Measurements from ENCODE around the gene RNF19B. TPM values are rescaled to one million over a fixed set of nuclear protein-coding genes. Genes with fewer than 3 reads are reported as not detected.

RNF19B gene
- total and polyA plus RNA-seq, 2 donors from 2014 or later = 17.3 to 30.8 TPM

GRCh38 chr1:32928715-32929114, 35.9 kb downstream of the RNF19B start:
- no peak for TF ChIP-seq CTCF (IDR thresholded peaks at IDR 0.05; ENCODE audit: borderline replicate concordance, extremely low read depth, insufficient read depth)
- no peak overlapping the region for H3K4me3 ChIP-seq (ENCODE audit: low read length in 3 of 3)
- no peak for DNase-seq
- H3K9ac ChIP-seq (ENCODE audit: low read length in 3 of 3) = no peak overlapping the region
- no peaks in the 10 kb centered on the region for H3K9me3 ChIP-seq (ENCODE audit: control insufficient read depth in 2 of 3, insufficient read depth in 1 of 3, low read length in 3 of 3)
- H3K27ac ChIP-seq (ENCODE audit: low read depth in 2 of 2, low read length in 2 of 2) = no peak overlapping the region
- peaks cover 0 to 5% (median 4%) of the 10 kb centered on the region in 3 donors for H3K4me1 ChIP-seq (ENCODE audit: control insufficient read depth in 2 of 3, insufficient read depth in 2 of 3, low read depth in 1 of 3, low read length in 3 of 3)
- intact Hi-C loops (cut with DNase I) = loop anchor here (10.0 kb wide), 1 partner anchor 136 kb away; no protein-coding TSS in a partner anchor
- no peaks in the 10 kb centered on the region for H3K27me3 ChIP-seq (ENCODE audit: control insufficient read depth, insufficient read depth, low read length)
- H3K36me3 ChIP-seq (ENCODE audit: control insufficient read depth in 2 of 3, insufficient read depth in 3 of 3, low read length in 3 of 3) = no peaks in the 10 kb centered on the region
- no peak for FAIRE-seq

DNA sequence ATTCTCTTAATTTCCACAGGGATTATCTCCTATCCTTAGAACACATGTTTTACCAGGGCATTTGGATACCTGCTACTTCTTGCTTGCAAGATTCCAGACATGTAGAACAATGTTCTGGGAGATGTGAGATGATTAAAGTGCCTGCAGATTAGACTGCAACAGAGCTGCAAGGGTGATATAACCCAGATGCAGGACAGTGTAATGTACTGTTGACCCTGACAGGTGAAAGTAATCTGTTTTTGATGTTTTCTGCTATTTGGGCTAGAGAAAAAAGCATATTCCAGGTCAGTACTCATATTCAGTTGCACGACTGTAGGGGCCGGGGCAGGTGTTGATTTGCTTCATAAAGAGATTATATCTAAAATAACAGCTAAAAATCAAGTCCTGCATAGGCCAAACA, 36.3 kb downstream of the RNF19B start:
- Histone ChIP-seq H3K9ac (ENCODE audit: low read length in 3 of 3) (no peak overlapping the region), H3K4me3 (ENCODE audit: low read length in 3 of 3) (no peak overlapping the region), H3K27me3 (ENCODE audit: control insufficient read depth, insufficient read depth, low read length) (no peaks in the 10 kb centered on the region), H3K27ac (ENCODE audit: low read depth in 2 of 2, low read length in 2 of 2) (no peak overlapping the region), H3K36me3 (ENCODE audit: control insufficient read depth in 2 of 3, insufficient read depth in 3 of 3, low read length in 3 of 3) (no peaks in the 10 kb centered on the region), H3K9me3 (ENCODE audit: control insufficient read depth in 2 of 3, insufficient read depth in 1 of 3, low read length in 3 of 3) (no peaks in the 10 kb centered on the region), H3K4me1 (ENCODE audit: control insufficient read depth in 2 of 3, insufficient read depth in 2 of 3, low read depth in 1 of 3, low read length in 3 of 3) (peaks cover 0 to 3% (median 0%) of the 10 kb centered on the region in 3 donors)
- no peak for DNase-seq
- no peak for TF ChIP-seq CTCF (IDR thresholded peaks at IDR 0.05; ENCODE audit: borderline replicate concordance, extremely low read depth, insufficient read depth)
- intact Hi-C loops (cut with DNase I) = loop anchor here (10.0 kb wide), 1 partner anchor 137 kb away; no protein-coding TSS in a partner anchor
- no peak for FAIRE-seq

DNA sequence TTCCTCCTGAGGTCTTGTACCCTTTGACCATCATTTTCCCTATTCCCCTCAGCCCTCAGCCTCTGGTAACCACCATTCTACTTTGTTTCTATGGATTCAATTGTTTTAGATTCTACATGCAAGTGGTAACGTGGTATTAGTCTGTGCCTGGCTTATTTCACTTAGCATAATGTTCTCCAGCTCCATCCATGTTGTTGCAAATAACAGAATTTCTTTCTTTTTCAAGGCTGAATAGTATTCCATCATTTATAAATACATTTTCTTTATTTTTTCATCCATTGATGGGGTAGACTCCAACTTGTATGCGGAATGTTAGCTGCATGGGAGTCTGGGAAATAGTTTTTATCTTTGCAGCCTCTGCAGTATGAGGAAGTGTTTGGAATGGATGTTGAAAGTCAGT, 37.2 kb downstream of the RNF19B start:
- DNase-seq (no peak), FAIRE-seq (no peak)
- H3K27ac ChIP-seq (ENCODE audit: low read depth in 2 of 2, low read length in 2 of 2) = no peak overlapping the region
- intact Hi-C loops (cut with DNase I) = loop anchor here (10.0 kb wide), 1 partner anchor 137 kb away; no protein-coding TSS in a partner anchor
- no peaks in the 10 kb centered on the region for H3K27me3 ChIP-seq (ENCODE audit: control insufficient read depth, insufficient read depth, low read length)
- H3K4me1 ChIP-seq (ENCODE audit: control insufficient read depth in 2 of 3, insufficient read depth in 2 of 3, low read depth in 1 of 3, low read length in 3 of 3) = peaks cover 0 to 3% (median 0%) of the 10 kb centered on the region in 3 donors
- TF ChIP-seq CTCF (IDR thresholded peaks at IDR 0.05; ENCODE audit: borderline replicate concordance, extremely low read depth, insufficient read depth) = no peak
- H3K9ac ChIP-seq (ENCODE audit: low read length in 3 of 3) = no peak overlapping the region
- H3K9me3 ChIP-seq (ENCODE audit: control insufficient read depth in 2 of 3, insufficient read depth in 1 of 3, low read length in 3 of 3) = no peaks in the 10 kb centered on the region
- H3K36me3 ChIP-seq (ENCODE audit: control insufficient read depth in 2 of 3, insufficient read depth in 3 of 3, low read length in 3 of 3) = no peaks in the 10 kb centered on the region
- no peak overlapping the region for H3K4me3 ChIP-seq (ENCODE audit: low read length in 3 of 3)

- DNase-seq (no peak), FAIRE-seq (no peak)
- Histone ChIP-seq H3K36me3 (ENCODE audit: control insufficient read depth in 2 of 3, insufficient read depth in 3 of 3, low read length in 3 of 3) (no peaks in the 10 kb centered on the region), H3K4me1 (ENCODE audit: control insufficient read depth in 2 of 3, insufficient read depth in 2 of 3, low read depth in 1 of 3, low read length in 3 of 3) (peaks cover 0 to 3% (median 0%) of the 10 kb centered on the region in 3 donors), H3K27me3 (ENCODE audit: control insufficient read depth, insufficient read depth, low read length) (no peaks in the 10 kb centered on the region), H3K4me3 (ENCODE audit: low read length in 3 of 3) (no peak overlapping the region), H3K9ac (ENCODE audit: low read length in 3 of 3) (no peak overlapping the region), H3K9me3 (ENCODE audit: control insufficient read depth in 2 of 3, insufficient read depth in 1 of 3, low read length in 3 of 3) (no peaks in the 10 kb centered on the region), H3K27ac (ENCODE audit: low read depth in 2 of 2, low read length in 2 of 2) (no peak overlapping the region)
- no peak for TF ChIP-seq CTCF (IDR thresholded peaks at IDR 0.05; ENCODE audit: borderline replicate concordance, extremely low read depth, insufficient read depth)
- intact Hi-C loops (cut with DNase I) = loop anchor here (10.0 kb wide), 1 partner anchor 138 kb away; no protein-coding TSS in a partner anchor
These were observed 38.0 kb downstream of the RNF19B start for GRCh38 chr1:32926562-32926961.
